ENCODE data around the gene RNF114.
"Not testable (repeated sequence)": the region's sequence is repeated elsewhere in the genome, so short reads cannot be mapped to it uniquely, and the experiment has no call there.

Gene RNF114

GRCh38 chr20:49928411-49929141 is 7.6 kb upstream of the RNF114 start:
- DNase-seq: peak; percentile 80

- no peak for DNase-seq
Measured at GRCh38 chr20:49929142-49929494, 7.1 kb upstream of the RNF114 start.

- no peak for DNase-seq
Measured at GRCh38 chr20:49935746-49936152, 448 bp upstream of the RNF114 start.

GRCh38 chr20:49937027-49937929 is 1.1 kb downstream of the RNF114 start:
- DNase-seq: no peak

- no peak for DNase-seq
Measured at GRCh38 chr20:49938173-49939163, 2.3 kb downstream of the RNF114 start.

GRCh38 chr20:49941456-49941855 is 5.3 kb downstream of the RNF114 start:
- DNase-seq: no peak

- no peak for DNase-seq
Measured at GRCh38 chr20:49942303-49942702, 6.1 kb downstream of the RNF114 start.

- no peak for DNase-seq
Measured at GRCh38 chr20:49942942-49943341, 6.7 kb downstream of the RNF114 start.

- DNase-seq: no peak
Measured at GRCh38 chr20:49945306-49945700, 9.1 kb downstream of the RNF114 start.

- DNase-seq: no peak
Measured at GRCh38 chr20:49945701-49946477, 9.7 kb downstream of the RNF114 start.

- DNase-seq: no peak
Measured at GRCh38 chr20:49948178-49948577, 12.0 kb downstream of the RNF114 start.

GRCh38 chr20:49948809-49949507 is 12.8 kb downstream of the RNF114 start:
- DNase-seq: no peak

- DNase-seq: no peak
Measured at GRCh38 chr20:49951151-49951550, 15.0 kb downstream of the RNF114 start.

GRCh38 chr20:49955167-49955566 is 19.0 kb downstream of the RNF114 start:
- no peak for DNase-seq

- DNase-seq: not testable (repeated sequence)
Measured at GRCh38 chr20:49955830-49956396, 19.7 kb downstream of the RNF114 start.

- no peak for DNase-seq
Measured at GRCh38 chr20:49956689-49957088, 20.5 kb downstream of the RNF114 start.

GRCh38 chr20:49957089-49957938 is 21.1 kb downstream of the RNF114 start:
- DNase-seq: not testable (repeated sequence)

GRCh38 chr20:49961413-49961812 is 25.2 kb downstream of the RNF114 start:
- no peak for DNase-seq

- no peak for DNase-seq
Measured at GRCh38 chr20:49964964-49965780, 29.0 kb downstream of the RNF114 start.
